ENCODE measurements around the gene PRSS27.

The PRSS27 gene

DNA sequence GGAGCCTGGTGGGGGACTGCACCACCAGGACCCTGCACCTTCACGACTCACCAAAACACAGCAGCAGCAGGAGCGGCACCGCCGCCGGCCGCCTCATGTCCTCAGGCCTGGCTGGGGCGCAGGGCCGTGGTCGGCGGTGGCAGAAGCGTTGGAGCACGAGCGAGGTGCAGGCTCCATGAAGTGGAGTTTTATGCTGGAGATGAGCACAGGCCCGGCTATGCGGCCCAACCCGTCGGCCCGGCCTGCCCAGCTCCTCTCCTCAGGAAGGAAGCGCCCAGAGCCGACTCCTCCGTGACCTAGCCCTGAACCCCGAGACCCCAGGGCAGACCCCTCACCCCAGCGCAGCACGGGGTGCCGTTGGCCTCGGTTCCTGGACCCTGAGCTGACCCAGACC, at the start of gene PRSS27:
TSS of gene PRSS27 (minus strand) at position 161 of the 394 bp plus-strand sequence. CDS start at position 97, 64 bp downstream.
- no peak for FAIRE-seq
- DNase-seq (ENCODE audit: low spot score), result no peak

DNA sequence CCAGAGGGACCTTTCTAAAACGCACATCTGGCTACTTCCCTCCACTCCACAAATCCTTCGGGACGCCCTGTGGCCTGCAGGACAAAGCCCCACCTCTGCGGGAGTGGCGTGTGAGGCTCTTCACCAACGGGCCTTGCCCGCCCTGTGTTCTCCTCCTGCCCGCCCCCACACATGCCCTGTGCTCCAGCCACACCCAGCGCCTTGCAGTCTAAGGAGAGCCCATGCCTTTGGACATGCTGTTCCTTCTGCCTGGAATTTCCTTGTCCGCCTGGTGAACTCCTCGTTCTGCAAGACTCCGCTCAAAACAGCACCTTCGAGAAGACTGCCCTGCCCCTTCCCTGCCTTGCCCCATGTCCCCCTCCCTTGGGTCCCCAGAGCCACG, 49.6 kb upstream of the PRSS27 start:
- FAIRE-seq, result no peak
- no peak for DNase-seq (ENCODE audit: low spot score)

DNA sequence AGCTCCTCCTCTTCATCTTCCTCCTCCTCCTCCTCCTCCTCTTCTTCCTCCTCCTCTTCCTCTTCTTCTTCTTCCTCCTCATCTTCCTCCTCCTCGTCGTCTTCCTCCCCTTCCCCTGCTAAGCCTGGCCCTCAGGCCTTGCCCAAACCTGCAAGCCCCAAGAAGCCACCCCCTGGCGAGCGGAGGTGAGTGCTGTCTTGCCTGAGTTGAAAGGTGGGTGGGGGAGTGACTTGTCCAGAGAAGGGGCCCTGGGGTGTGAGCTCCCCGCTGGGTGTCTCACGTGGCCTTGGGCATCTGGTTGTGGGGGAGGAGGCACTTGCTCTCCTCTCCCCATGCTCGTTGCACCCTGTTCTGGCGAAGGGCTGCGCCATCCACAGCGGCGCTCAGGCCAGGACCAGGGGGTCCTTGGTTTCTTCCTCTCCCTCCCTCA, 49.1 kb upstream of the PRSS27 start:
- DNase-seq (ENCODE audit: low spot score) (no peak), FAIRE-seq (no peak)

DNA sequence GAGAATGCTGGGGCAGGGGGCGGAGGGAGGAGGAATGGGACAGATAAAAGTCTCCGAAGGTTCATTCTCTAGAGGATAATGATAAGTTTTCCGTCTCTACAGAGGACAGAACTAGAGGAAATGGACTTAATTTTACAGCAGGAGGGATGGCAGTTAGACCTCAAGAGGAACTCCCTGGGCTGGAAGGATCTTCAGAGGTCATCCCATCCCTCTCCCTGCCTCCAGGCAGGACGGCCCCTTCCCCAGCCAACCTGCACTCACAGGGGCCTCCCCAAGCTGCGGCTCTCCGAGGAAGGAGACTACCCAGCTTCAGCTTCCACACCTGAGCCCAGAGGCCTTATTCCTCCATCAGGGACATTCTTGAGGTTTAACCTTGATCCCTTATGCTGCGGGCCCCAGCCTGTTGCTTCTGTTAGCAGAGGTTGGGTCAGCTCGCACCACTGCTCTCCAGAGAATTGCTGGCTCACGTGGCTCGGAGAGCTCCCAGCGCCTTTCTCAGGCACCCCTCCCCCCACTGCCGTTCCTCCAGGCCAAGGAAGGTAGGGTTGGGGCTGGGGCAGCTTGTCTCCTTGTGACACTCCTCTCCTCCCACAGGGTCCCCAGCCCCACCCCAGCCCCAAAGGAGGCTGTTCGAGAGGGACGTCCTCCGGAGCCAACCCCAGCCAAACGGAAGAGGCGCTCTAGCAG, 48.5 kb upstream of the PRSS27 start:
- FAIRE-seq, result no peak
- no peak for DNase-seq (ENCODE audit: low spot score)

DNA sequence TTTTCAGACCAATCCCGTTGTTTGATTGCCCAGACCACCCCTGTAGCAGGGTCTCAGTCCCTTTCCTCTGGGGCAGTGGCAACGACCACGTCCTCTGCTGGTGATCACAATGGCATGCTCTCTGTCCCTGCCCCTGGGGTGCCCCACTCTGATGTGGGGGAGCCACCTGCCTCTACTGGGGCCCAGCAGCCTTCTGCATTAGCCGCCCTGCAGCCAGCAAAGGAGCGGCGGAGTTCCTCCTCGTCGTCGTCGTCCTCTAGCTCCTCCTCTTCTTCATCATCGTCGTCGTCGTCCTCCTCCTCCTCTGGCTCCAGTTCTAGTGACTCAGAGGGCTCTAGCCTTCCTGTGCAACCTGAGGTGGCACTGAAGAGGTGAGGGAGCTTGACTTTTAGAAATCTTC, 47.9 kb upstream of the PRSS27 start:
- DNase-seq (ENCODE audit: low spot score), result no peak

DNA sequence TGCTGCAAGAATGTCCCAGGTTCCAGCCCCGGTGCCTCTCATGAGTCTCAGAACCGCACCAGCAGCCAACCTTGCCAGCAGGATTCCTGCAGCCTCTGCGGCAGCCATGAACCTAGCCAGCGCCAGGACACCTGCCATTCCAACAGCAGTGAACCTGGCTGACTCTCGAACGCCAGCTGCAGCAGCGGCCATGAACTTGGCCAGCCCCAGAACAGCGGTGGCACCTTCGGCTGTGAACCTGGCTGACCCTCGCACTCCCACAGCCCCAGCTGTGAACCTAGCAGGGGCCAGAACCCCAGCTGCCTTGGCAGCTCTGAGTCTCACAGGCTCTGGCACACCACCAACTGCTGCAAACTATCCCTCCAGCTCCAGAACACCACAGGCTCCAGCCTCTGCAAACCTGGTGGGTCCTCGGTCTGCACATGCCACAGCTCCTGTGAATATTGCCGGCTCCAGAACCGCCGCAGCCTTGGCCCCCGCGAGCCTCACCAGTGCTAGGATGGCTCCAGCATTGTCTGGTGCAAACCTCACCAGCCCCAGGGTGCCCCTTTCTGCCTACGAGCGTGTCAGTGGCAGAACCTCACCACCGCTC, 47.2 kb upstream of the PRSS27 start:
- FAIRE-seq (no peak), DNase-seq (ENCODE audit: low spot score) (no peak)

More for the DNA sequence above, 47.9 kb upstream of the PRSS27 start:
- FAIRE-seq, result no peak

DNA sequence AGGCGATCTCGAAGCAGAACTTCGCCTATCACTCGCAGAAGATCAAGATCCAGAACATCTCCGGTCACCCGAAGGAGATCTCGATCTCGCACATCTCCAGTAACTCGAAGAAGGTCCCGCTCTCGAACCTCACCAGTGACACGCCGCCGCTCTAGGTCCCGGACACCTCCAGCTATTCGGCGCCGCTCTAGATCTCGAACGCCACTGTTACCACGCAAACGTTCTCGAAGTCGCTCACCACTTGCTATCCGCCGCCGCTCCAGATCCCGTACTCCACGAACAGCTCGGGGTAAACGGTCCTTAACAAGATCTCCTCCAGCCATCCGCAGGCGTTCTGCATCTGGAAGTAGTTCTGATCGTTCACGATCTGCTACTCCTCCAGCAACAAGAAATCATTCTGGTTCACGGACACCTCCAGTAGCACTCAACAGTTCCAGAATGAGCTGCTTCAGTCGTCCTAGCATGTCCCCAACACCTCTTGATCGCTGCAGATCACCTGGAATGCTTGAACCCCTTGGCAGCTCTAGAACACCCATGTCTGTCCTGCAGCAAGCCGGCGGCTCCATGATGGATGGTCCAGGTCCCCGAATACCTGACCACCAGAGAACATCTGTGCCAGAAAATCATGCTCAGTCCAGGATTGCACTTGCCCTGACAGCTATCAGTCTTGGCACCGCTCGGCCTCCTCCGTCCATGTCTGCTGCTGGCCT, 46.6 kb upstream of the PRSS27 start:
- DNase-seq (ENCODE audit: low spot score) (no peak), FAIRE-seq (no peak)

DNA sequence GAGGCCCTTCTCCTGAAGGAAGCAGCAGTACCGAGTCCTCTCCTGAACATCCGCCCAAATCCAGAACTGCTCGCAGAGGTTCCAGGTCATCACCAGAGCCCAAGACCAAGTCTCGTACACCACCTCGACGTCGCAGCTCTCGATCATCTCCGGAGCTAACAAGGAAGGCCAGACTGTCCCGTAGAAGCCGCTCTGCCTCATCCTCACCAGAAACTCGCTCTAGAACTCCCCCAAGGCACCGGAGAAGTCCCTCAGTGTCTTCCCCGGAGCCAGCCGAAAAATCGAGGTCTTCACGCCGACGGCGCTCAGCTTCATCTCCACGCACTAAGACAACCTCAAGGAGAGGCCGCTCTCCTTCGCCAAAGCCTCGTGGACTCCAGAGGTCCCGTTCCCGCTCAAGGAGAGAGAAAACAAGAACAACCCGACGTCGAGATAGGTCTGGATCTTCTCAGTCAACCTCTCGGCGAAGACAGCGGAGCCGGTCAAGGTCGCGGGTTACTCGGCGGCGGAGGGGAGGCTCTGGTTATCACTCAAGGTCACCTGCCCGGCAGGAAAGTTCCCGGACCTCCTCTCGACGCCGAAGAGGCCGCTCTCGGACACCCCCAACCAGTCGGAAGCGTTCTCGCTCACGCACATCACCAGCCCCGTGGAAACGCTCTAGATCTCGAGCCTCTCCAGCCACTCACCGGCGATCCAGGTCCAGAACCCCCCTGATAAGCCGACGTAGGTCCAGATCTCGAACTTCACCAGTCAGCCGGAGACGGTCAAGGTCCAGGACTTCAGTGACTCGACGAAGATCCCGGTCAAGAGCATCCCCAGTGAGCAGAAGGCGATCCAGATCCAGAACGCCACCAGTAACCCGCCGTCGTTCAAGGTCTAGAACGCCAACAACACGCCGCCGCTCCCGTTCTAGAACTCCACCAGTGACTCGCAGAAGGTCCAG, 45.7 kb upstream of the PRSS27 start:
- no peak for DNase-seq (ENCODE audit: low spot score)
- FAIRE-seq, result no peak

DNA sequence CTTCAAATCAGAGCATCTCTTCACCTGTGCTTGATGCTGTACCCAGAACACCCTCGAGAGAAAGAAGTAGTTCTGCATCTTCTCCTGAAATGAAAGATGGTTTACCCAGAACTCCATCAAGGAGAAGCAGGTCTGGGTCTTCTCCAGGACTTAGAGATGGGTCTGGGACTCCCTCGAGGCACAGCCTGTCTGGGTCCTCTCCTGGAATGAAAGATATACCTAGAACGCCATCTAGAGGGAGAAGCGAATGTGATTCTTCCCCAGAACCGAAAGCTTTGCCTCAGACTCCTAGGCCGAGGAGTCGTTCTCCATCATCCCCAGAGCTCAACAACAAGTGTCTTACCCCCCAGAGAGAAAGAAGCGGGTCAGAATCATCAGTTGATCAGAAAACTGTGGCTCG, 44.7 kb upstream of the PRSS27 start:
- no peak for FAIRE-seq
- no peak for DNase-seq (ENCODE audit: low spot score)

DNA sequence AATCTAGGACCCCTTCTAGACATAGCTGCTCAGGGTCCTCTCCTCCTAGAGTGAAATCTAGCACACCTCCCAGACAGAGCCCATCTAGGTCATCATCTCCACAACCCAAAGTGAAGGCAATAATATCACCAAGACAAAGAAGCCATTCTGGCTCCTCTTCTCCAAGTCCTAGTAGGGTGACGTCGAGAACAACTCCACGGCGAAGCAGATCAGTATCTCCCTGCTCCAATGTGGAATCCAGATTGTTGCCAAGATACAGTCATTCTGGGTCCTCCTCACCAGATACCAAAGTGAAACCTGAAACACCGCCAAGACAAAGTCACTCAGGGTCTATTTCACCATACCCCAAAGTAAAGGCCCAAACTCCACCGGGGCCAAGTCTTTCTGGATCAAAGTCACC, 43.1 kb upstream of the PRSS27 start:
- no peak for FAIRE-seq
- DNase-seq (ENCODE audit: low spot score), result no peak

DNA sequence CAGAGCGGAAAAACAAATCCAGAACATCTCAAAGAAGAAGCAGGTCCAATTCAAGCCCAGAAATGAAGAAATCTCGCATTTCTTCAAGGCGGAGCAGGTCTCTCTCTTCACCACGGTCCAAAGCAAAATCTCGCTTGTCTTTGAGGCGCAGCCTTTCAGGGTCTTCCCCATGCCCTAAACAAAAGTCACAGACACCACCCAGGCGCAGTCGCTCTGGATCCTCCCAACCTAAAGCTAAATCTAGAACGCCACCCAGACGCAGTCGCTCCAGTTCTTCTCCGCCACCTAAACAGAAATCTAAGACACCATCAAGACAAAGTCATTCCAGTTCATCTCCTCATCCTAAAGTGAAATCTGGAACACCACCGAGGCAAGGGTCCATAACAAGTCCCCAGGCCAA, 42.7 kb upstream of the PRSS27 start:
- FAIRE-seq (no peak), DNase-seq (ENCODE audit: low spot score) (no peak)

DNA sequence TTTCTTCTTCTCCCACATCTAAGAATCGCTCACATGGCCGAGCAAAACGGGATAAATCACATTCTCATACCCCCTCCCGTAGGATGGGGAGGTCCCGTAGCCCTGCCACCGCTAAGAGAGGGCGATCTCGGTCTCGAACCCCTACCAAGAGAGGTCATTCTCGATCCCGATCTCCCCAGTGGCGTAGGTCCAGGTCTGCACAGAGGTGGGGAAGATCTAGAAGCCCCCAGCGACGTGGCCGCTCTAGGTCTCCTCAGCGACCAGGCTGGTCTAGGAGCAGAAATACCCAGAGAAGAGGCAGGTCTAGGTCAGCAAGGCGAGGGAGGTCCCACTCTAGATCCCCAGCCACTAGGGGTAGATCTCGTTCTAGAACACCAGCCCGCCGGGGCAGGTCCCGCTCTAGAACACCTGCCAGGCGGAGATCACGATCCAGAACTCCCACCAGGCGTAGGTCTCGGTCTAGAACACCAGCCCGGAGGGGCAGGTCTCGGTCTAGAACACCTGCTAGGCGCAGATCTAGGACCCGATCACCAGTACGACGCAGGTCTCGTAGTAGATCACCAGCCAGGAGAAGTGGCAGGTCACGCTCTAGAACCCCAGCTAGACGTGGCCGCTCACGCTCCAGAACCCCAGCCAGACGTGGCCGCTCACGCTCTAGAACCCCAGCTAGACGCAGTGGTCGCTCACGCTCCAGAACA, 42.0 kb upstream of the PRSS27 start:
- FAIRE-seq (no peak), DNase-seq (ENCODE audit: low spot score) (no peak)

DNA sequence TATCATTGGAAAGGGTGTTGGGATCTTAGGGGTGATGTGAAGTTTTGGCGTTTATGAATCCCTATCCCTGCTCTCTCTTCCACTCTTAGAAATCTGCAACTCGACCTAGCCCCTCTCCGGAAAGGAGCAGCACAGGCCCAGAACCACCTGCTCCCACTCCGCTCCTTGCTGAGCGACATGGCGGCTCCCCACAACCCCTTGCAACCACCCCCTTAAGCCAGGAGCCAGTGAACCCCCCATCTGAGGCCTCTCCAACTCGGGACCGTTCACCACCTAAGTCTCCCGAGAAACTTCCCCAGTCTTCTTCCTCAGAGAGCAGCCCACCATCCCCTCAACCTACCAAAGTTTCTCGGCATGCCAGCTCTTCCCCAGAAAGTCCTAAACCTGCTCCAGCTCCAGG, 41.4 kb upstream of the PRSS27 start:
- DNase-seq (ENCODE audit: low spot score), result no peak
- FAIRE-seq, result no peak

DNA sequence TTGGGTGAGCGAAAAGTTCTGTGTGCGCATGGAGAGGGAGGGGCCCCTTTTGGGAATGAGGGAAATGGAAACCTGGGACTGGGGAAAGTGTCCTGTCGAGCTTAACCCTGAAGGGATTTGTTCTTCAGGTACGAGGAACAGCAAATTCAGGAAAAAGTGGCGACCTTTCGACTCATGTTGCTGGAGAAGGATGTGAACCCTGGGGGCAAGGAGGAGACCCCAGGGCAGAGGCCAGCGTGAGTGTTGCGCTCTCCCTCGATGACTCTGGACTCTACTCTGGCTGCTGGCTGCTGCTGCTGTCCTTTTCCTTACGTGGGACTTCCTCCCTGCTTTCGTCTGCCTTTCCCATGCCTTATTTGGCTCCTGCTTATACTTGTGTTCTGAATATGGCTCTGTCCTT, 37.3 kb upstream of the PRSS27 start:
- FAIRE-seq, result no peak
- DNase-seq (ENCODE audit: low spot score), result no peak

DNA sequence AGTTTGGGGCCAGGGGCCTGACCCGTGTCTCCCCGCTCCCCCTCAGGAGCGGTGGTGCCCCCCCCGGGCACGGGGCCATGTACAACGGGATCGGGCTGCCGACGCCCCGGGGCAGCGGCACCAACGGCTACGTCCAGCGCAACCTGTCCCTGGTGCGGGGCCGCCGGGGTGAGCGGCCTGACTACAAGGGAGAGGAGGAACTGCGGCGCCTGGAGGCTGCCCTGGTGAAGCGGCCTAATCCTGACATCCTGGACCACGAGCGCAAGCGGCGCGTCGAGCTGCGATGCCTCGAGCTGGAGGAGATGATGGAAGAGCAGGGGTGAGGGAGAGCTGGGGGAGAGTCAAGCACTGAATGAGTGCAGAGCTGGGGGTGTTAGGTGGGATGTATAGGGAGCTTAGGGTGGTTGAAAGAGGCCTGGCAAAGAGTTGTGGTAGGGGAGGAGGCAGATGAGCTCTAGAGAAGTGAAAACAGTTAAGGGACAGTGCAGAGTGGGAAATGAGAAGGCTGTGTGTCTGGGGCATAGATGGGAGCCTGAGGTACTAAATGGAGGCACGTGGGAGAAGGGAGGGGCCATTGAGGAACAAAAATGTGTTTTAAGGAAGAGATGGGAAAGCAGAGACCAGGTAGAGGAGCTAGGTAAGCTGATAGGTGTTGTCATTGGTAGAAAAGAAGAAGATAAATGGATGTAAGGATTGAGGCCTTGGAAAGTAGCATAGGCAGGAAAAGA, 36.4 kb upstream of the PRSS27 start:
- DNase-seq (ENCODE audit: low spot score) (no peak), FAIRE-seq (no peak)

DNA sequence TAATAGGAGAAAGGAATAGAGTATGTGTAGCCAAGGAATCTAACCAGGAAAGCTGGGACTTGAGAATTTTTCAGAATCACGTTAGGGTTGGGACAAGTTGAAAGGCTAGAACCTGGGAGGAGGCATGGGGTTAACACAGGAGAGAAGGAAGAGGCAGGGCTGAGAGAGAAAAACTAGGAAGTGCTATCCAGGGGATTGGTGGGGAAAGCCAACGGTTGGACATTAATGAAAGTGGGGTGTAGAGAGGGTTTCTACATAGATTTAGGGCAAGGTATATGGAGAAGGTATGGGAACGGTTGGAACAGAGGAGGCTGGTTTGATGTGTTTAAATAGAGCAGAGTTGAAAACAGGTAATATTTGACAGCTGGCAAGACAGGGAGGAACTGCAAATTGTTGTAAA, 35.1 kb upstream of the PRSS27 start:
- DNase-seq (ENCODE audit: low spot score) (no peak), FAIRE-seq (no peak)

DNA sequence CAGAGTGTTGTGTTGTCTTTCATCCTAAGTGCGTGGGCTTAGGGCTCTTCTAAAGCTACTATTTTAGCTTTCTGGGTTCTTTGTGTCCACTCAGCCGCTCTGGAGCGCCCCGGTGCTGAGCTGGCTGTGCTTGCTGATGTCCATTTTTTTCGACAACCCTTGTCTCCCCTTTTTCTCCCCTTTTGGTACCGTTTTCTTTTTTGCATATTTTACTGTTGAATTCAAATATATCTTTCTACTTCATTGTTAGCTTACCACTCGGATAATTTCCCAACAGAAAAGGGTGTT, 33.7 kb upstream of the PRSS27 start:
- DNase-seq (ENCODE audit: low spot score) (no peak), FAIRE-seq (no peak)

DNA sequence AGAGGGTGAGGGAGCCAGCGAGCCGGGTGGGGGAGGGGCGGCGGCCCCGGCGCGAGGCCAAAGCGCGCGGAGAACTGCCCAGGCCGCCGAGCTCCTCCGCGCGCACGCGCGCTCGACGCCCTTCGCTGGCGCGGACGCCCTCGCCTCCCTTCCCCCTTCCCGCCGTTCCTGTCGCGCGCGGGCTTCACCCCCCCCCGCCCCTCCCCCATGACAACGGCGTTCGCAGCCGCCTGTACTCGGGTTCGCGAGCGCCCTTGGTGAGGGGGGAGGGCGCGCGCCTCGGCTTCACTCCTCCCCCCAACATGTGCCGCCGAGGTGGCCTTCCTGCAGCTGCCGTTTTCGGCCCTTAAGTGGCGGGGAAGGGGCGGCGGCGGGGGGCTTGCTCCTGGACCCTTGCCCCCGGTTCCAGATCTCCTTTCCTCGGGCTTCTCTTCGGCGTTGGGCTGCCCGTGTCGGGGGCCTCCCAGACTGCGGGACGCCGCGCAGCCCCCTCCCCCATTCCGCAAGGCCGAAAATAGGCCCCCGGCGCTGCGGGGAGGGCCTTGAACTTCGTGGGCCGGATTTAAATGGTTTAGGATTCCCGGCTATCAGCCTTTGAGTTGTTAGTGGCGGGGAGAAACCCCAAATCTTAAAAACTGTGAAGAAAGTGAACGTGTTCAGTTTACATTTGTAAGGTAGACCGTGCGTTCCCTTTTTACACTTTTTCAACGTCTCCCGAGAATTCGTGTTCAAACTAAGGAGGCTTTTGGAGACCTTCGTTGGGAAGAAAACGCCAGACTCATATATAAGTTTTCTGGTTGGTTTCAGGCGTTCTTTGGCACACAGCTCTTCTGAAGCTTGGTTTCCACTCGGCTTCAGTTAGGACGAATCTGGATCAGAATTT, 33.1 kb upstream of the PRSS27 start:
- FAIRE-seq (no peak), DNase-seq (ENCODE audit: low spot score) (peak; percentile 68)

DNA sequence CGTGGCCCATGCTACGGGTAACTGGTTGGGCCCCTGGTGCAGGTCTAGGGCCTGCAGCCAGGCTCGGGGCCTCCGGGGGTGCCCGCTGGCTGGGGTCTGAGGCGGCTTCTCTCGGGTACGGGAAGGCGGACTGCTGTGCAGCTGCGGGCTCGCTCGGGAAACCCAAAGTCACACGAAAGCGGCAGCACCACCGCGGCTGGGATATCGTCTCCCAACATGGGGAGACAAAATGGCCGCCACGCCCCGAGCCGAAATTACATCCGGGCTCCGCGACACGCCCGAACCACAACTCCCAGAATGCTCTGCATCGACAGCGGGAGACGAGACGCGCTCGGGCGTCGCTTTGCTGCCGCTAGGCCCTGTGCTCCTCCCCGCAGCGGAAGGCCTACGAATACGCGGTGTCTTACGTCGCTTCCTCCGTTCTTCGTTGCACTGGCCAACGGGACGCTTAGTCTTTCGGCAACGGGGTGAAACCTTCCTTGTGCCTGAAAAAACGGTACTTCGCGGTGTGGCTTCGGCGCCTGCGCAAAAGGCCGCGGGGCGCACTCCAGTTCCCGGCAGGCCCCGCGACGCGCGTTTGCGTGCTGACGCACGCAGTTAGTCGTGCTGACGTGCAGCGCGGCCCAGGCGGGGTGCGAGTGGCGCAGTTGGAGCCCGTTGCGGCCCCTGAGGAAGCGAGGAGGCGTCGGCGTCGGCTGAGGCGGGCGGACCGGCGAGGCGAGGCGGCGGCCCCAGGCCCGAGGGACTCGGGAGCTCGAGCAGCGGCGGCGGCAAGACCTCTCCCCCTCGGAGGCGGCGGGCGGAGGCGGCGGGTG, 32.2 kb upstream of the PRSS27 start, which contains the start of gene SRRM2:
TSS of gene SRRM2 (plus strand) at position 604 of the 815 bp plus-strand sequence. CDS start 3,727 bp downstream, outside the sequence.
- DNase-seq (ENCODE audit: low spot score), result peak; percentile 86

More for the DNA sequence above, 32.2 kb upstream of the PRSS27 start, which contains the start of gene SRRM2:
- FAIRE-seq, result no peak
